Common myeloid progenitor, CD34-positive (primary cell): Measurements from ENCODE around the gene TNIK.

ENCODE experiments used
- CTCF ChIA-PET: fragments of 350-600 bp; sonication (Branson Sonifier 250); formaldehyde crosslinking; loops from one replicate; lab custom pipeline; 2021; ENCODE audit warnings: antibody characterized with exemption; lab: Charles Lee
- POLR2A ChIA-PET: fragments of 350-600 bp; sonication (Branson Sonifier 250); formaldehyde crosslinking; loops from one replicate; lab custom pipeline; 2021; ENCODE audit warnings: antibody characterized with exemption; lab: Charles Lee
- DNase-seq, 3 donors: peaks; one replicate each; pipeline versions ENCODE4 v3.0.0 to v3.0.0-alpha.2; 2013
- H3K27ac ChIP-seq, 2 experiments: 1 replicate in 1 of 2; 2 replicates in 1 of 2; pipeline ENCODE4 v1.7.0; 2013; ENCODE audit warnings: inconsistent platforms in 2 of 2, low read length in 2 of 2, mild to moderate bottlenecking in 2 of 2, low read depth in 1 of 2, moderate library complexity in 1 of 2; ENCODE audit not compliant: severe bottlenecking in 2 of 2, insufficient read depth in 1 of 2, poor library complexity in 1 of 2
- H3K27me3 ChIP-seq, 5 experiments: replicated peaks in 2 of 5; 1 replicate in 3 of 5; 2 replicates in 2 of 5; pipeline versions ENCODE4 v1.6.1 to v1.7.0; 2013; ENCODE audit warnings: low read length in 4 of 5, mild to moderate bottlenecking in 2 of 5, moderate library complexity in 2 of 5, inconsistent platforms in 1 of 5; ENCODE audit not compliant: insufficient read depth in 5 of 5, control insufficient read depth in 4 of 5
- H3K36me3 ChIP-seq, 4 experiments: 1 replicate in 2 of 4; 2 replicates in 2 of 4; pipeline versions ENCODE4 v1.6.1 to v1.7.0; 2013; ENCODE audit warnings: low read length in 3 of 4, control low read depth in 1 of 4, mild to moderate bottlenecking in 1 of 4; ENCODE audit not compliant: control insufficient read depth in 4 of 4, insufficient read depth in 4 of 4
- H3K4me1 ChIP-seq, 4 experiments: 1 replicate in 3 of 4; 2 replicates in 1 of 4; pipeline versions ENCODE4 v1.6.1 to v1.7.1; 2013; ENCODE audit warnings: low read length in 3 of 4, mild to moderate bottlenecking in 3 of 4, control low read depth in 1 of 4, inconsistent platforms in 1 of 4, moderate library complexity in 1 of 4; ENCODE audit not compliant: control insufficient read depth in 4 of 4, insufficient read depth in 4 of 4; ENCODE audit errors: control extremely low read depth in 1 of 4
- H3K4me3 ChIP-seq, 7 experiments: 1 replicate in 4 of 7; 2 replicates in 3 of 7; pipeline versions ENCODE4 v1.5.1 to v1.7.0; 2013; ENCODE audit warnings: mild to moderate bottlenecking in 7 of 7, low read length in 6 of 7, moderate library complexity in 6 of 7, inconsistent platforms in 2 of 7, low read depth in 2 of 7, control low read depth in 1 of 7; ENCODE audit not compliant: insufficient read depth in 4 of 7, control insufficient read depth in 1 of 7; ENCODE audit errors: extremely low read depth in 1 of 7
- H3K9me3 ChIP-seq, 5 experiments: 1 replicate in 4 of 5; 2 replicates in 1 of 5; pipeline versions ENCODE4 v1.6.1 to v1.7.1; 2013; ENCODE audit warnings: low read length in 4 of 5, mild to moderate bottlenecking in 2 of 5, inconsistent platforms in 1 of 5, low read depth in 1 of 5, moderate library complexity in 1 of 5; ENCODE audit not compliant: control insufficient read depth in 4 of 5, insufficient read depth in 2 of 5; ENCODE audit errors: control extremely low read depth in 1 of 5
- WGBS: methylation state at CpG from one replicate; pipeline ENCODE4 v1.1.5; 2013; ENCODE audit not compliant: insufficient coverage; 5-methylcytosine and 5-hydroxymethylcytosine counted together

TNIK gene

DNA sequence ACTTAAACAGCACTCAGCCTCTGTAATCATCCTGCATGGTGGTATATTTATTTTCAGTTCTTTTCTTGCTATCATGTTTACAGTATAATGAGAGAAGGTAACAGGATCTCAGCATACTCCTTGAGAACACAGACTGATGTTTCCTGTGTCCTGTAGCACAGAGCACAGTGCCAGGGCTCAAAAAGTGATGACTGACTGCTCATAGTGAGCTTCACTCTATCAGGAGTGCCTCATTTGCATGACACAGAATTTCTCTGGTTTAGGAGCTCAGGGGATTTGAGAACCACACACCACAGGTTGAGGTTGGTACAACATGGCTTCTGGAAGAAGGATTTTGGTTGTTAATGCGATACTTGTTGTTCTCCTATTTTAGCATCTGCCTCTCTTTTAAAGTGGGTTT is 365.1 kb downstream of the TNIK start:
- no peak overlapping the region for H3K4me3 ChIP-seq
- no peaks in the 10 kb centered on the region for H3K9me3 ChIP-seq
- WGBS = no CpG with 5 or more reads among the region's 1 CpG
- no peak overlapping the region for H3K27ac ChIP-seq
- POLR2A ChIA-PET = no interaction called here
- H3K36me3 ChIP-seq = peaks cover 0 to 34% (median 5%) of the 10 kb centered on the region in 4 experiments
- H3K27me3 ChIP-seq = no peaks in the 10 kb centered on the region
- no peak for DNase-seq
- CTCF ChIA-PET = interaction anchor here (0.8 kb wide), 1 partner anchor 11 kb away, joined by 3 read pairs; no protein-coding TSS in a partner anchor
- H3K4me1 ChIP-seq = no peaks in the 10 kb centered on the region

DNA sequence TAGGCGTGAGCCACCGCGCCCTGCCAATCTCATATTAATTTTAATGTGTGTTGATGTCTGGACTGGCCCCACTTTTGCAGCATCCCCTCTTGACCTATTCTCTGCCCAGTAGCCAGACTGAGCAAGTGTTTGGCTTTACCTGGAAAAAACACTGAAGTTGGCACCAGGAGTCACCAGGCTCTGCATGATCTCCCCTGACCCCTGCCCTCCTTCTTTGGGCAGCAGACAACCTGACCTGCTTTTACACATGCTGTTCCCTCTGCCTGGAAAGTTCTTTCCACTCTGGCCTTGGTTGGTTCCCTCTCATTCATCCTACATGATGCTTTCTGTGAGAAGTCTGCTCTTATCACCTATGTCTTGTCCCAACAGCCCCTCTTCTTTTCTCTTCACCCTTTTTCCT is 365.8 kb downstream of the TNIK start:
- WGBS = 100% methylated on average over 3 of the region's 3 CpGs
- POLR2A ChIA-PET = no interaction called here
- no peak overlapping the region for H3K4me3 ChIP-seq

DNA sequence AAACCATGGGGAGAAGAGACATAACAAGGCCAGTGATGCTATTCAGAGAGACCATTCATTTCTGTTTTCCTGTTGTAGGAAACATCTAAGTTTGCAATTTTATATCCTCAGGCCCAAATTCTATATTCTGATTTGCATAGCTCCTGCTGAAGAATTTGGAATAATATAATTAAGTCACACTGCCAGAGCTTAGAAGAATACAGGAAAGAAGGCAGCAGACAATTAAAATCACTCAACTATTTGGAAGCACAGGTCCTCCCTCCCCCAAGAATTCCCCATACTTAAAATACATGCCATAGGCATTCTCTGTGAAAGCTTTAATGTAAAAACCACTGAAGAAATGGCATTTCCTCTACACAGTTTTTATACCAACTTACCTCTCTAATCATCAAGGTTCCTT is 366.7 kb downstream of the TNIK start:
- ChIA-PET POLR2A (no interaction called here), CTCF (no interaction called here)
- H3K36me3 ChIP-seq = peaks cover 0 to 25% (median 3%) of the 10 kb centered on the region in 4 experiments
- no peak overlapping the region for H3K27ac ChIP-seq
- H3K27me3 ChIP-seq = no peaks in the 10 kb centered on the region
- H3K9me3 ChIP-seq = no peaks in the 10 kb centered on the region
- DNase-seq = no peak
- H3K4me3 ChIP-seq = no peak overlapping the region
- no peaks in the 10 kb centered on the region for H3K4me1 ChIP-seq

More for the DNA sequence above, 365.8 kb downstream of the TNIK start:
- Histone ChIP-seq H3K4me1 (no peaks in the 10 kb centered on the region), H3K36me3 (peaks cover 0 to 27% (median 3%) of the 10 kb centered on the region in 4 experiments), H3K9me3 (no peaks in the 10 kb centered on the region), H3K27me3 (no peaks in the 10 kb centered on the region), H3K27ac (no peak overlapping the region)
- no peak for DNase-seq
- CTCF ChIA-PET = interaction anchor here (0.8 kb wide), 1 partner anchor 11 kb away, joined by 3 read pairs; no protein-coding TSS in a partner anchor

DNA sequence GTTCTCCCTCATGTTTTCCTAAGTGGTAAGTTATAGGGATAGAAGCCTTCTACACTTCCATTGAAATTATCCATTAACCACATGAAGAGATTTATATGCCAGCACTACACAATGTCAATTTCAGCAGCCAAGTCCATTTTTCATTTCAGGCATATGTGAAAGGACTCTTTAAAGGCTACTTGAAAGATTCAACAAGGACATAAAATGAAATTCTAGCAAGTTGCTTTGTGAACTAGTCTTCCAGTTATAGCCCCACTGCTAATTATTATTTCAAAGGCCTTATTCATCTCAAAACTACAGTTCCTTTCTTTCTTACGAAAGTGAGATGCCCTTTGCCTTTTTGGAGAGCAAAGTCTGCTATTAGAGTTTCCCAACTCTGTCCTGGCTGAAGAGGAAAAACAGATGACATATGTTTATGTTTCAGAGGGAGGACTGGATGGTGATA is 367.7 kb downstream of the TNIK start:
- ChIA-PET POLR2A (no interaction called here), CTCF (no interaction called here)
- no peaks in the 10 kb centered on the region for H3K27me3 ChIP-seq
- peaks cover 0 to 26% (median 2%) of the 10 kb centered on the region in 4 experiments for H3K36me3 ChIP-seq
- WGBS = no CpG with 5 or more reads among the region's 1 CpG
- DNase-seq = no peak
- no peaks in the 10 kb centered on the region for H3K9me3 ChIP-seq
- no peak overlapping the region for H3K4me3 ChIP-seq
- H3K27ac ChIP-seq = no peak overlapping the region
- H3K4me1 ChIP-seq = no peaks in the 10 kb centered on the region

DNA sequence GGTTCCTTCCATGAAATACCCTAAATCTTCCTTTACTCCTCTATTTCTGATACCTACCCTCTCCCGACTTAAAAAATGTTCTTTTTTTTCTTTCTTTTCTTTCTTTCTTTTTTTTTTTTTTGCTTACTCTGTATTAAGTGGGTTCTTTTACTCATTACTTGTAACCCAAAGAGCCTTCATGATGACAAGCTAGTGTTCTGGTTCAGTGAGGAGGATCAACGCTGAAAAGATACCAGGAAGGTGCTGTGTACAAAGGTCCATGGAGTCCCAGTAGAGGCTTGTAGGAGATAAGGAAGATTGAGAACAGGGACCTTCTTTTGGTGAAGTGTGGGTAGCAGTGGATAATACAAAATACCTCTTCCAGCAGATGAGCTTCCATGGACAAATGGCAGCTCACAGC is 369.9 kb downstream of the TNIK start:
- Histone ChIP-seq H3K4me1 (no peaks in the 10 kb centered on the region), H3K27me3 (no peaks in the 10 kb centered on the region), H3K9me3 (no peaks in the 10 kb centered on the region), H3K4me3 (no peak overlapping the region), H3K27ac (no peak overlapping the region), H3K36me3 (peaks cover 0 to 32% (median 9%) of the 10 kb centered on the region in 4 experiments)
- ChIA-PET POLR2A (interaction anchor here (0.6 kb wide), 1 partner anchor 62 kb away, joined by 4 read pairs; no protein-coding TSS in a partner anchor), CTCF (interaction anchor here (1.6 kb wide), 1 partner anchor 18 kb away, joined by 3 read pairs; no protein-coding TSS in a partner anchor)
- WGBS = no CpG with 5 or more reads among the region's 2 CpGs
- no peak for DNase-seq

DNA sequence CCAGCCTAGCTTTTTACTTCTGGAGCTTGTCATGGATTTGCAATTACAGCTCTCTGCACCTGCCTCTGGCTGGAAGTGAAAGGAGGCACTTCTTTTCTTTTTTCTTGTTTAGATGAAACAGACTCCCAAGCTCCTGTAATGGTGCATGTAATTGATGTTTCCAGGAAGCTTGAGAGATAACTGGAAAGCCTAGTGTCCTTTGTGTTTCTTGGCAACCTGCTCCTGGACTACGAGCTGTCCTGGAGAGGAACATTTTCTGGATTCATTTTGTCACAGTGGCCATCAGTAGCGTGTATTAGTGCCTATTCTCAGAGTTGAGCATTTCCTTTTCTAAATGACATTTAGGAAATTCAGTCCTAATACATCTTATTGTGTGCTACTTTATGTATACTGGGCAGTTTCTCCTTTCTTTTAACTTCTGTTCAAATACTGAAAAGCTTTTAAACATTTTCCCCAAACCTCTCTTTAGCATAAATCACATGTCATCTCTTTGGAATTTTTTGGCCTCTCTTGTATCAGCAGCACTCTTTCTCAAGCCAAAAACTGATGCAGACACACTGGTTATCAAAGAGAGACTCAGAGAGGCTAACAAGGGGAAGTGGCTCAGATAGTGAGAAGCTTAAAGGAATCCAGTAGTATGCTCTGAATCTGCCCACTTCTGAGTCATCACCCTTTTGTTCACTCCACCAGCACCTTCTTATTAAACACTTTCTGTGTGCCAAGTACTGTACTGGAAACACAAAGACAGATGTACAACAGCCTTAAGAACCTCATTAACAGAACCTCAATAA is 371.0 kb downstream of the TNIK start:
- CTCF ChIA-PET = interaction anchor here (1.6 kb wide), 1 partner anchor 17 kb away, joined by 3 read pairs; no protein-coding TSS in a partner anchor
- H3K4me1 ChIP-seq = no peaks in the 10 kb centered on the region
- no peak overlapping the region for H3K4me3 ChIP-seq
- H3K9me3 ChIP-seq = no peaks in the 10 kb centered on the region
- no peaks in the 10 kb centered on the region for H3K27me3 ChIP-seq
- WGBS = 100% methylated on average over 1 of the region's 2 CpGs
- POLR2A ChIA-PET = no interaction called here
- DNase-seq = peak in 2 of 3 donors; percentile 4 to 10
- peaks cover 4 to 32% (median 11%) of the 10 kb centered on the region in 4 experiments for H3K36me3 ChIP-seq
- no peak overlapping the region for H3K27ac ChIP-seq

DNA sequence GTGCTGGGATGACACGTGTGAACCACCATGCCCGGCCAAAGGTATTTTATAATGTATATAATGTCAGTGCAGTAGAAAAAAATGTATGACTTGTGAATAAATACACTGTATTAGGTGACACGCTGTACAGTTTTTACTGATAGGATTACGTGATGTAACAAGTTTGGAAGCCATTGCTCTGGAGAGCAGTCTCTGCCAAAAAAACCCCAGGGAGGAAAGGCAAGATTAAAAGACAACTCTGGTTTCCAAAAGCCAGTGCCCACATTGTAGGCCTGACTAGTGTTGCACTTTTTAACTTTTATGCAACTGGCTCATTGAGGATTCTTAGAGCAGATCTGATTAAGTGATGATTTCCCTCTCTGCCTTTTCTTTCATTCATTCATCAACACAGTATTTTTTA is 371.7 kb downstream of the TNIK start:
- CTCF ChIA-PET = no interaction called here

More for the DNA sequence above, 371.7 kb downstream of the TNIK start:
- DNase-seq = no peak
- Histone ChIP-seq H3K27me3 (no peaks in the 10 kb centered on the region), H3K4me1 (no peaks in the 10 kb centered on the region), H3K27ac (no peak overlapping the region), H3K4me3 (no peak overlapping the region), H3K36me3 (peaks cover 4 to 32% (median 12%) of the 10 kb centered on the region in 4 experiments), H3K9me3 (no peaks in the 10 kb centered on the region)
- WGBS = 98% methylated on average over 4 of the region's 4 CpGs
- POLR2A ChIA-PET = no interaction called here
